Activated CD8-positive, alpha-beta T cell treated with anti-CD3 and anti-CD28 coated beads, Interleukin-2, amount 10 ng/mL, durations not matched to agents 7 days and 5 days (primary cell): ENCODE results near the gene TTLL12. TPM values are rescaled to one million over a fixed set of nuclear protein-coding genes. Genes with fewer than 3 reads are reported as not detected.
A peak's percentile ranks its signal among the peaks of the same experiment; 100 is the strongest.

ENCODE experiments used
- ATAC-seq: fragments of 150-1000 bp; cut with Tn5 transposase; one replicate; pipeline ENCODE4 v1.10.0; 2021; ENCODE audit warnings: moderate library complexity
- CTCF ChIA-PET: fragments of 350-600 bp; sonication (Branson Sonifier 250); formaldehyde crosslinking; loops from one replicate; lab custom pipeline; 2021; ENCODE audit warnings: antibody characterized with exemption; lab: Charles Lee
- POLR2A ChIA-PET: fragments of 350-600 bp; sonication (Branson Sonifier 250); formaldehyde crosslinking; loops from one replicate; lab custom pipeline; 2021; ENCODE audit warnings: antibody characterized with exemption; lab: Charles Lee
- DNase-seq: peaks from one replicate; pipeline ENCODE4 v3.0.0-alpha.2; 2020
- H3K27ac Mint-ChIP-seq: one replicate; pipeline ENCODE4 v1.8.0; 2021; ENCODE audit warnings: mild to moderate bottlenecking, mixed read lengths
- H3K27me3 Mint-ChIP-seq: one replicate; pipeline ENCODE4 v1.8.0; 2021; ENCODE audit warnings: low read depth, mixed read lengths
- H3K36me3 Mint-ChIP-seq: one replicate; pipeline ENCODE4 v1.8.0; 2021; ENCODE audit warnings: low read depth, mixed read lengths
- H3K4me1 Mint-ChIP-seq: one replicate; pipeline ENCODE4 v1.8.0; 2021; ENCODE audit warnings: low read depth, mixed read lengths
- H3K4me3 Mint-ChIP-seq: one replicate; pipeline ENCODE4 v1.8.0; 2021; ENCODE audit warnings: mild to moderate bottlenecking, mixed read lengths
- H3K9me3 Mint-ChIP-seq: one replicate; pipeline ENCODE4 v1.8.0; 2022; ENCODE audit warnings: mixed read lengths; ENCODE audit not compliant: insufficient read depth
- total RNA-seq, 2 experiments: library from RNA; stranded (reverse); gene quantifications; one replicate each; pipeline ENCODE4 v1.2.3, GENCODE V29; 2021

Gene TTLL12
- total RNA-seq, 2 experiments from 2014 or later, result 49.3 to 52.9 TPM

- H3K27me3 Mint-ChIP-seq, result no peaks in the 10 kb centered on the region
- ChIA-PET CTCF (no interaction called here), POLR2A (interaction anchor here (0.6 kb wide), 1 partner anchor 258 kb away, joined by 3 read pairs; no protein-coding TSS in a partner anchor)
- no peaks in the 10 kb centered on the region for H3K9me3 Mint-ChIP-seq
- DNase-seq (no peak), ATAC-seq (no peak)
- no peak overlapping the region for H3K4me3 Mint-ChIP-seq
- no peaks in the 10 kb centered on the region for H3K4me1 Mint-ChIP-seq
- H3K27ac Mint-ChIP-seq, result no peak overlapping the region
- H3K36me3 Mint-ChIP-seq, result no peaks in the 10 kb centered on the region
Measured at GRCh38 chr22:43205261-43205691, 18.3 kb upstream of the TTLL12 start.

DNA sequence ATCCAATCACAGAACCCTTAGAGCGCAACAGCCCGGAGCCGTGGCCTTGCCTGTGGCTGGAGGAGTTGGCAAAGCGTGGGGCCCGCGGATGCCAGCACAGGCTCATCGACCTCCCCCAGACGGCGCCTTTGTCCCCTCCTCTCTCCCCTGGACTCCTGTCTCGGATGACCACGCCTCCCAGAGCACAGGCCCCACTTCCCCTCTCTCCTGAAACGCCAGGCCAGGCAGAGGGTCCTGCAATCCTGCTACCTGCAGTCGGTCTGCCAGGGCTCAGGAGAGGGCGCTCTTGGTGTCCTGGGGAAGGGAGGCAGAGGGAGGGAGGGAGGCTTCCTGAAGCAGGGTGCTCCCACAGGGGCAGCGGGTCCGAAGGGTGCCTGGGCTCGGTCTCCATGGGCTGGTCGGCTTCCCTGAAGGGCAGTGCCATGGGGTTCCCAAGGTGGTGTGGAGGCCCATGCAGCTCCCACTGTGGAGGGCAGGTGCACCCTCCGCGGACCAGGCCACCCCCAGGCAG lies 16.6 kb upstream of the TTLL12 start:
- ChIA-PET POLR2A (interaction anchor here (0.6 kb wide), 1 partner anchor 17 kb away, joined by 3 read pairs; no protein-coding TSS in a partner anchor), CTCF (no interaction called here)
- Mint-ChIP-seq H3K27me3 (no peaks in the 10 kb centered on the region), H3K27ac (no peak overlapping the region), H3K36me3 (no peaks in the 10 kb centered on the region), H3K4me3 (no peak overlapping the region), H3K9me3 (no peaks in the 10 kb centered on the region), H3K4me1 (no peaks in the 10 kb centered on the region)
- DNase-seq (no peak), ATAC-seq (no peak)

- no peak overlapping the region for H3K27ac Mint-ChIP-seq
Measured at GRCh38 chr22:43202756-43203410, 15.9 kb upstream of the TTLL12 start.

DNA sequence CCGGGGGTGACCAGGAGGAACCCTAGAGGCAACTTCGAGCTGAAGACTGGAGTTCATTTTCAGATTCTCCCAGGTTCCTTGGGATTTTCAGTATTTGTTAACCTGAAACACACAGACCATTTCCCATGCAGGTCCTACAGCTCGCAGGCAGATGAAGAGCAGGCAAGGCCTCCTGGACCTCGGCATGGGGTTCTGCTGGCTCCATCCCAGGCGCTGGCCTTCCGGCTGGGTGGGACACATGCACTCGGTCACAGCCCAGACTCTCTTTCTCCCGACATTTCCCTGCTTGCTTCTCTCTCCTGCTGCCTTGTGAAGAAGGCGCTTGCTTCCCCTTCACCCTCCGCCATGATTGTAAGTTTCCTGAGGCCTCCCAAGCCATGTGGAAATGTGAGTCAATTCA lies 15.4 kb upstream of the TTLL12 start:
- no peak for DNase-seq
- ATAC-seq, result no peak
- H3K36me3 Mint-ChIP-seq, result no peaks in the 10 kb centered on the region
- H3K4me3 Mint-ChIP-seq, result no peak overlapping the region
- no peaks in the 10 kb centered on the region for H3K9me3 Mint-ChIP-seq
- POLR2A ChIA-PET, result interaction anchor here (1.1 kb wide), 1 partner anchor 38 kb away, joined by 3 read pairs; no protein-coding TSS in a partner anchor
- no peaks in the 10 kb centered on the region for H3K27me3 Mint-ChIP-seq
- CTCF ChIA-PET, result no interaction called here
- H3K27ac Mint-ChIP-seq, result no peak overlapping the region
- no peaks in the 10 kb centered on the region for H3K4me1 Mint-ChIP-seq

More at GRCh38 chr22:43202756-43203410, 15.9 kb upstream of the TTLL12 start:
- CTCF ChIA-PET, result no interaction called here
- Mint-ChIP-seq H3K27me3 (no peaks in the 10 kb centered on the region), H3K9me3 (no peaks in the 10 kb centered on the region), H3K36me3 (no peaks in the 10 kb centered on the region), H3K4me1 (no peaks in the 10 kb centered on the region), H3K4me3 (no peak overlapping the region)
- POLR2A ChIA-PET, result interaction anchor here (0.6 to 1.1 kb wide), 2 partner anchors 16 to 38 kb away, joined by 3 read pairs; no protein-coding TSS in a partner anchor
- no peak for DNase-seq
- no peak for ATAC-seq

DNA sequence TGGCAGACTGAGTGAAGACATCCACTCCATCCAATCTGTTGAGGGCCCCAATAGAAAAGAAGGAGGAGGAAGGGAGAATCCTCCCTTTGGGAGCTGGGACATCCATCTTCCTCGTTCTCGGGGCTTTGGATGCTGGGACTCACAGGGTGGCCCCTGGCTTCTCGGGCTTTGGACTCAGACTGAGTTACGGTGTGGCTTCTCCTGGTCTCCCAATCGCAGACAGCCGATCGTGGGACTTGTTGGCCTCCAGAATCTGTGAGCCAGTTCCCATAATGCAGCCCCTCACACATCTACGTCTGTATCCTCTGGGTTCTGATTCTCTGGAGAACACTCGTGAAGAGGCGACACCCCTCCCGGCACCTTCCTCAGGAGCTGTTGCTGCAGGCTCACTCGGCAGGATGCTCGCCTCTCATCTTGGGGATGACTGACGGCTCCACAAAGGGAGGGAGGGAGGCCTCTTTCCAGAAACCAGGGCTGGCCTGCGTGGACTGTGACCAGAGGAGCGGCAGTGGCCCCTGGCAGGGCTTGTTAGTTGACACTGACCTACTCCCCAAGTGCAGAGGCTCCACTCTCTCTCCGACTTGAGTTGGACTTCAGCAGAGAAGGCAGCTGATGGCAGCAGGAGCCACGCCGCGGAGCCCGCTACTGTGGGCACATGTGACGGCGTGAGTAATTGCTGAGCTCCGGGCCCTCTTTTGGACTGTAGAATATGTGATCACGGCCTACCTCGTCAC lies 14.7 kb upstream of the TTLL12 start:
- CTCF ChIA-PET, result no interaction called here
- H3K27ac Mint-ChIP-seq, result no peak overlapping the region
- H3K4me3 Mint-ChIP-seq, result no peak overlapping the region
- H3K4me1 Mint-ChIP-seq, result peaks cover 2% of the 10 kb centered on the region
- H3K9me3 Mint-ChIP-seq, result no peaks in the 10 kb centered on the region
- POLR2A ChIA-PET, result interaction anchor here (1.1 kb wide), 1 partner anchor 37 kb away, joined by 3 read pairs; no protein-coding TSS in a partner anchor
- H3K36me3 Mint-ChIP-seq, result no peaks in the 10 kb centered on the region
- no peaks in the 10 kb centered on the region for H3K27me3 Mint-ChIP-seq
- ATAC-seq, result no peak
- DNase-seq, result no peak

DNA sequence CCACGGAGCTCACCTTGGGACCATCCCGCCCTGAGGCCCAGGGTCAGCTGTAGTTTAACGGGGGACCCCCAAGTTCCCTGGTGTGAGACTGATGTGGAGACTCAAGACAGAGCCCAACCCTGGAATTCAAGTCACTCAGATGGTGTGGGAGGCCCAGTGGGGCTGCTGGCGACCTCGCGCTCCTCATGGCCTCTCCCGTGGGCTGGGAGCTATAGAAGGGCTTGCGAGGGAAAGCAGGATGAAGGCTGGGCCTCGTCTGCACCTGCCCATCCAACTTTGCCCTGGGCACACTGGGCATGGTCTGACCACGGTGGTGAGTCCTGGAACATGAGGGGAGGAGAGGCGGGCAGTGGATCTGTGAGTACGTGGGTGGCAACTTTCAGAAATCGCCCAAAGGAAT lies 13.6 kb upstream of the TTLL12 start:
- Mint-ChIP-seq H3K36me3 (no peaks in the 10 kb centered on the region), H3K27ac (no peak overlapping the region), H3K9me3 (no peaks in the 10 kb centered on the region), H3K4me1 (peaks cover 2% of the 10 kb centered on the region), H3K27me3 (no peaks in the 10 kb centered on the region), H3K4me3 (no peak overlapping the region)
- ATAC-seq (no peak), DNase-seq (no peak)
- ChIA-PET CTCF (no interaction called here), POLR2A (interaction anchor here (0.6 to 0.7 kb wide), 3 partner anchors 12 to 73 kb away, joined by 3 to 4 read pairs (median 3); no protein-coding TSS in a partner anchor)

GRCh38 chr22:43200031-43200430 lies 13.1 kb upstream of the TTLL12 start:
- H3K4me1 Mint-ChIP-seq, result peaks cover 2% of the 10 kb centered on the region
- H3K27ac Mint-ChIP-seq, result no peak overlapping the region
- no peaks in the 10 kb centered on the region for H3K27me3 Mint-ChIP-seq
- no peak for DNase-seq
- H3K36me3 Mint-ChIP-seq, result no peaks in the 10 kb centered on the region
- H3K4me3 Mint-ChIP-seq, result no peak overlapping the region
- ChIA-PET POLR2A (interaction anchor here (0.7 kb wide), 1 partner anchor 11 kb away, joined by 3 read pairs; no protein-coding TSS in a partner anchor), CTCF (no interaction called here)
- H3K9me3 Mint-ChIP-seq, result no peaks in the 10 kb centered on the region
- no peak for ATAC-seq

- ChIA-PET POLR2A (no interaction called here), CTCF (no interaction called here)
- ATAC-seq (no peak), DNase-seq (no peak)
- no peaks in the 10 kb centered on the region for H3K36me3 Mint-ChIP-seq
- peaks cover 2% of the 10 kb centered on the region for H3K4me1 Mint-ChIP-seq
- no peak overlapping the region for H3K4me3 Mint-ChIP-seq
- no peaks in the 10 kb centered on the region for H3K27me3 Mint-ChIP-seq
- no peaks in the 10 kb centered on the region for H3K9me3 Mint-ChIP-seq
- peak overlapping the region; percentile 43 for H3K27ac Mint-ChIP-seq
Measured at GRCh38 chr22:43199541-43199940, 12.6 kb upstream of the TTLL12 start.

DNA sequence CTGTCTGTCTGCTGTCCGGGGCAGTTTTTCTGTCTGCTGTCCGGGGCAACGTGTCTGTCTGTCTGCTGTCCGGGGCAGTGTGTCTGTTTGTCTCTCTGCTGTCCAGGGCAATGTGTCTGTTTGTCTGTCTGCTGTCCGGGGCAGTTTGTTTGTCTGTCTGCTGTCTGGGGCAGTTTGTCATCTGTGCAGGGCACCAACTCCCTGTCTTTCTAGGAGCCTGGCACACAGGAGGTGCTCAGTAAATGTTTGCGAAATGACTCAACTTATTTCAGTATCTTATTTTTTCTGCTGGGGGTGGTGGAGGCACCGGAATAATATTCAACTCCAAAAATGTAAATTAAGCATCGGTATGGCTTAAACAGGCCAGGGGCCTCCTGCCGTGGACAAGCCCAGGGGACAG lies 12.0 kb upstream of the TTLL12 start:
- ATAC-seq (no peak), DNase-seq (no peak)
- Mint-ChIP-seq H3K4me1 (peaks cover 2% of the 10 kb centered on the region), H3K36me3 (no peaks in the 10 kb centered on the region), H3K4me3 (no peak overlapping the region), H3K27ac (no peak overlapping the region), H3K27me3 (no peaks in the 10 kb centered on the region), H3K9me3 (no peaks in the 10 kb centered on the region)
- ChIA-PET POLR2A (interaction anchor here (1.1 kb wide), 1 partner anchor 11 kb away, joined by 4 read pairs; no protein-coding TSS in a partner anchor), CTCF (no interaction called here)

- H3K27ac Mint-ChIP-seq, result no peak overlapping the region
- no peak for DNase-seq
- H3K4me3 Mint-ChIP-seq, result no peak overlapping the region
- no peaks in the 10 kb centered on the region for H3K36me3 Mint-ChIP-seq
- ATAC-seq, result no peak
- ChIA-PET CTCF (no interaction called here), POLR2A (interaction anchor here (1.1 kb wide), 1 partner anchor 10 kb away, joined by 4 read pairs; no protein-coding TSS in a partner anchor)
- no peaks in the 10 kb centered on the region for H3K9me3 Mint-ChIP-seq
- H3K27me3 Mint-ChIP-seq, result no peaks in the 10 kb centered on the region
- peaks cover 2% of the 10 kb centered on the region for H3K4me1 Mint-ChIP-seq
Measured at GRCh38 chr22:43198126-43198525, 11.2 kb upstream of the TTLL12 start.

- no peak for DNase-seq
- ChIA-PET POLR2A (interaction anchor here (1.1 kb wide), 1 partner anchor 10 kb away, joined by 4 read pairs; no protein-coding TSS in a partner anchor), CTCF (no interaction called here)
- Mint-ChIP-seq H3K36me3 (no peaks in the 10 kb centered on the region), H3K9me3 (no peaks in the 10 kb centered on the region), H3K27ac (no peak overlapping the region), H3K4me3 (no peak overlapping the region), H3K4me1 (peaks cover 2% of the 10 kb centered on the region), H3K27me3 (peaks cover 2% of the 10 kb centered on the region)
- no peak for ATAC-seq
Measured at GRCh38 chr22:43197271-43197941, 10.5 kb upstream of the TTLL12 start.
